Measurements from ENCODE around the gene PROCA1.

Gene PROCA1

DNA sequence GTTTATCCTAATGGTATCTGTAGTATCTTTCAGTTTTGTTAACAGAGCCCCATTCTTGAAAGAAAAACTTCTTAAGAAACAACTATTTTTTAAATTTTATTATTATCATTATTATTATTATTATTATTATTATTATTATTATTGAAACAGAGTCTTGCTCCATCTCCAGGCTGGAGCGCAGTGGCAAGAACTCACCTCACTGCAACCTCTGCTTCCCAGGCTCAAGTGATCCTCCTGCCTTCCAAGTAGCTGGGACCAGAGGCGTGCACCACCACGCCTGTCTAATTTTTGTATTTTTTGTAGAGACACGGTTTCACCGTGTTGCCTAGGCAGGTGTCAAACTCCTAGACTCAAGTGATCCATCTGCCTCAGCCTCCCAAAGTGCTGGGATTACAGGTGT lies 26.3 kb downstream of the PROCA1 start:
- H3K4me2 ChIP-seq (ENCODE audit: low read depth, low read length, poor library complexity, severe bottlenecking) = no peak overlapping the region
- H3K9ac ChIP-seq (ENCODE audit: low read depth, low read length, poor library complexity, severe bottlenecking) = no peak overlapping the region
- TF ChIP-seq EZH2phosphoT487 (IDR thresholded peaks at IDR 0.05; ENCODE audit: borderline replicate concordance) = no peak
- TF ChIP-seq, protein P1, sequence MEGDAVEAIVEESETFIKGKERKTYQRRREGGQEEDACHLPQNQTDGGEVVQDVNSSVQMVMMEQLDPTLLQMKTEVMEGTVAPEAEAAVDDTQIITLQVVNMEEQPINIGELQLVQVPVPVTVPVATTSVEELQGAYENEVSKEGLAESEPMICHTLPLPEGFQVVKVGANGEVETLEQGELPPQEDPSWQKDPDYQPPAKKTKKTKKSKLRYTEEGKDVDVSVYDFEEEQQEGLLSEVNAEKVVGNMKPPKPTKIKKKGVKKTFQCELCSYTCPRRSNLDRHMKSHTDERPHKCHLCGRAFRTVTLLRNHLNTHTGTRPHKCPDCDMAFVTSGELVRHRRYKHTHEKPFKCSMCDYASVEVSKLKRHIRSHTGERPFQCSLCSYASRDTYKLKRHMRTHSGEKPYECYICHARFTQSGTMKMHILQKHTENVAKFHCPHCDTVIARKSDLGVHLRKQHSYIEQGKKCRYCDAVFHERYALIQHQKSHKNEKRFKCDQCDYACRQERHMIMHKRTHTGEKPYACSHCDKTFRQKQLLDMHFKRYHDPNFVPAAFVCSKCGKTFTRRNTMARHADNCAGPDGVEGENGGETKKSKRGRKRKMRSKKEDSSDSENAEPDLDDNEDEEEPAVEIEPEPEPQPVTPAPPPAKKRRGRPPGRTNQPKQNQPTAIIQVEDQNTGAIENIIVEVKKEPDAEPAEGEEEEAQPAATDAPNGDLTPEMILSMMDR (conservative IDR thresholded peaks at IDR 0.05; ENCODE audit: low read length) = no peak
- H3K9me2 ChIP-seq (replicated peaks; ENCODE audit: low read depth, low read length) = no peaks in the 10 kb centered on the region
- H3K36me3 ChIP-seq (ENCODE audit: insufficient read depth, low read length) = peaks cover 93% of the 10 kb centered on the region
- no peaks in the 10 kb centered on the region for H3K27me3 ChIP-seq (ENCODE audit: insufficient read depth, low read length, poor library complexity, severe bottlenecking)
- H4K20me1 ChIP-seq (ENCODE audit: insufficient read depth, low read length, poor library complexity, severe bottlenecking) = no peaks in the 10 kb centered on the region
- no peak overlapping the region for H2AFZ ChIP-seq (ENCODE audit: low read length)
- no peaks in the 10 kb centered on the region for H3K4me1 ChIP-seq (ENCODE audit: insufficient read depth, low read length, poor library complexity, severe bottlenecking)
- no peaks in the 10 kb centered on the region for H3K79me2 ChIP-seq (ENCODE audit: insufficient read depth, low read length)
- H3K9me3 ChIP-seq (ENCODE audit: insufficient read depth, low read depth, low read length) = no peaks in the 10 kb centered on the region
- H3K4me3 ChIP-seq (ENCODE audit: low read length, poor library complexity, severe bottlenecking) = no peak overlapping the region
- H3F3A ChIP-seq (ENCODE audit: low read depth) = no peaks in the 10 kb centered on the region

GRCh38 chr17:28684963-28685362 lies 26.7 kb downstream of the PROCA1 start:
- peaks cover 89% of the 10 kb centered on the region for H3K36me3 ChIP-seq (ENCODE audit: insufficient read depth, low read length)

GRCh38 chr17:28682655-28683054 lies 29.0 kb downstream of the PROCA1 start:
- Histone ChIP-seq H3K36me3 (ENCODE audit: insufficient read depth, low read length) (peaks cover 84% of the 10 kb centered on the region; the same call in 1 of the 2 replicates), H3K4me3 (ENCODE audit: low read length, poor library complexity, severe bottlenecking) (no peak overlapping the region), H3K4me1 (ENCODE audit: insufficient read depth, low read length, poor library complexity, severe bottlenecking) (no peaks in the 10 kb centered on the region), H4K20me1 (ENCODE audit: insufficient read depth, low read length, poor library complexity, severe bottlenecking) (no peaks in the 10 kb centered on the region), H3K9me3 (ENCODE audit: insufficient read depth, low read depth, low read length) (no peaks in the 10 kb centered on the region), H3K4me2 (ENCODE audit: low read depth, low read length, poor library complexity, severe bottlenecking) (no peak overlapping the region), H2AFZ (ENCODE audit: low read length) (no peak overlapping the region), H3F3A (ENCODE audit: low read depth) (no peaks in the 10 kb centered on the region), H3K9me2 (replicated peaks; ENCODE audit: low read depth, low read length) (no peaks in the 10 kb centered on the region), H3K79me2 (ENCODE audit: insufficient read depth, low read length) (no peaks in the 10 kb centered on the region), H3K27me3 (ENCODE audit: insufficient read depth, low read length, poor library complexity, severe bottlenecking) (no peaks in the 10 kb centered on the region), H3K9ac (ENCODE audit: low read depth, low read length, poor library complexity, severe bottlenecking) (no peak overlapping the region)
- TF ChIP-seq, protein P1 (conservative IDR thresholded peaks at IDR 0.05; ENCODE audit: low read length) = no peak
- TF ChIP-seq EZH2phosphoT487 (IDR thresholded peaks at IDR 0.05; ENCODE audit: borderline replicate concordance) = no peak

More at GRCh38 chr17:28684963-28685362, 26.7 kb downstream of the PROCA1 start:
- Histone ChIP-seq H3K9me3 (ENCODE audit: insufficient read depth, low read depth, low read length) (no peaks in the 10 kb centered on the region), H3K9ac (ENCODE audit: low read depth, low read length, poor library complexity, severe bottlenecking) (no peak overlapping the region), H4K20me1 (ENCODE audit: insufficient read depth, low read length, poor library complexity, severe bottlenecking) (no peaks in the 10 kb centered on the region), H2AFZ (ENCODE audit: low read length) (no peak overlapping the region), H3K9me2 (replicated peaks; ENCODE audit: low read depth, low read length) (no peaks in the 10 kb centered on the region), H3K79me2 (ENCODE audit: insufficient read depth, low read length) (no peaks in the 10 kb centered on the region), H3K4me1 (ENCODE audit: insufficient read depth, low read length, poor library complexity, severe bottlenecking) (no peaks in the 10 kb centered on the region), H3K27me3 (ENCODE audit: insufficient read depth, low read length, poor library complexity, severe bottlenecking) (no peaks in the 10 kb centered on the region), H3F3A (ENCODE audit: low read depth) (no peaks in the 10 kb centered on the region), H3K4me2 (ENCODE audit: low read depth, low read length, poor library complexity, severe bottlenecking) (no peak overlapping the region), H3K4me3 (ENCODE audit: low read length, poor library complexity, severe bottlenecking) (no peak overlapping the region)
- TF ChIP-seq EZH2phosphoT487 (IDR thresholded peaks at IDR 0.05; ENCODE audit: borderline replicate concordance) = no peak
- TF ChIP-seq, protein P1 (conservative IDR thresholded peaks at IDR 0.05; ENCODE audit: low read length) = no peak

All from Loucy (cell line).